Pancreas (tissue), 10 donors: ENCODE data around the gene NECTIN1. TPM values are rescaled to one million over a fixed set of nuclear protein-coding genes. Genes with fewer than 3 reads are reported as not detected.
A peak's percentile ranks its signal among the peaks of the same experiment; 100 is the strongest.

Source experiments
- ATAC-seq, 4 donors: fragments of 200-7000 bp; cut with Tn5 transposase; one replicate each; pipeline versions ENCODE4 v1.8.0 to v1.9.1; 2020; ENCODE audit warnings: mild to moderate bottlenecking in 4 of 4, moderate library complexity in 4 of 4
- DNase-seq, 6 donors: peaks; one replicate each; pipeline ENCODE4 v3.0.0-alpha.2; 2020
- FAIRE-seq: peaks from 2 replicates; lab custom pipeline; 2012; peaks lifted over from hg19 to GRCh38; lab: Jason Lieb, UNC
- H3K27ac ChIP-seq, 4 donors: fragments of 200-600 bp; sonication (generic); 1 replicate in 3 of 4; 2 replicates in 1 of 4; pipeline versions ENCODE4 v1.5.0 to v1.8.0; 2020
- H3K27me3 ChIP-seq, 4 donors: fragments of 200-600 bp; one replicate each; pipeline ENCODE4 v1.8.0; 2021
- H3K36me3 ChIP-seq, 3 donors: fragments of 200-600 bp; sonication (generic) in 1 of 3; one replicate each; pipeline versions ENCODE4 v1.5.0 to v1.8.0; 2020 to 2021
- H3K4me1 ChIP-seq, 3 donors: fragments of 200-600 bp; one replicate each; pipeline ENCODE4 v1.8.0; 2021
- H3K4me3 ChIP-seq, 4 donors: fragments of 200-600 bp; sonication (generic) in 2 of 4; one replicate each; pipeline versions ENCODE4 v1.5.0 to v1.8.0; 2020 to 2021
- H3K9me3 ChIP-seq, 4 donors: fragments of 200-600 bp; one replicate each; pipeline ENCODE4 v1.8.0; 2021
- CTCF ChIP-seq, 4 donors: fragments of 200-600 bp; sonication (generic) in 3 of 4; IDR thresholded peaks; one replicate each; pipeline versions ENCODE4 v1.5.0 to v1.8.0; 2021; ENCODE audit warnings: antibody characterized with exemption in 4 of 4
- WGBS, 2 donors: extraction: QIAGEN DNeasy Blood & Tissue Kit; methylation state at CpG; one replicate each; pipeline ENCODE4 v1.1.7; 2013; 5-methylcytosine and 5-hydroxymethylcytosine counted together
- intact Hi-C, 3 donors: fragments of 100-400 bp; cut with DNase I; formaldehyde crosslinking; loops; one replicate each; pipeline versions ENCODE4 v1.11.1 to v1.14.2; 2022
- polyA plus RNA-seq, 2 donors: library from polyadenylated mRNA; stranded (reverse); fragments of 200-250 nt; gene quantifications; one replicate each; pipeline ENCODE4 v1.2.3, GENCODE V29; 2013
- total RNA-seq, 6 donors: library from RNA; stranded (reverse); fragmentation: NEBNext Ultra II Directional in 4 of 6; extraction: Animal tissue kit (Norgen Biotek cat#: 25700) in 4 of 6; gene quantifications; one replicate each; pipeline versions ENCODE4 v1.2.1 to v1.2.4, GENCODE V29; 2021 to 2023
- donor health status: healthy with polysubstance abuse.
- donor health status: DM: no; HTN: no; CAD: no; lungs with moderate emphysema.
- donor health status: DM: no; HTN: no; CAD: no.
- donor health status: control.
- donor health status: control.
- donor health status: Bipolar disorder and iron deficiency.
- donor health status: DM: yes; HTN: yes; CAD: no.
- donor health status: DM: no; HTN: no; CAD: no.
- donor health status: DM: no; HTN: no; CAD: no.
- donor health status: DM: yes; HTN: yes; CAD: no.

Gene NECTIN1
- total and polyA plus RNA-seq, 8 donors, result 7.9 to 24.7 (median 19.0) TPM

GRCh38 chr11:119723243-119723951 lies 5.6 kb downstream of the NECTIN1 start:
- no peak for FAIRE-seq
- peak in 1 of 6 donors; percentile 31 for DNase-seq
- peaks cover 16 to 22% (median 18%) of the 10 kb centered on the region in 3 donors for H3K4me1 ChIP-seq
- H3K9me3 ChIP-seq, result no peaks in the 10 kb centered on the region
- no peaks in the 10 kb centered on the region for H3K36me3 ChIP-seq
- intact Hi-C loops, result no loop called here
- H3K4me3 ChIP-seq, result no peak overlapping the region
- ATAC-seq, result no peak
- peak overlapping the region in 2 of 4 donors; percentile 55 to 60 for H3K27ac ChIP-seq
- TF ChIP-seq CTCF (IDR thresholded peaks at IDR 0.05), result no peak
- WGBS, 2 donors, result 61 to 64% methylated on average over 6 of the region's 6 CpGs
- no peaks in the 10 kb centered on the region for H3K27me3 ChIP-seq

GRCh38 chr11:119722281-119722794 lies 6.7 kb downstream of the NECTIN1 start:
- peak overlapping the region; percentile 42 to 60 (median 56) for H3K27ac ChIP-seq
- ATAC-seq, result peak; percentile 83 to 90 (median 88)
- intact Hi-C loops, result no loop called here

GRCh38 chr11:119721129-119722120 lies 7.6 kb downstream of the NECTIN1 start:
- peak in 2 of 4 donors; percentile 15 to 22 for TF ChIP-seq CTCF (IDR thresholded peaks at IDR 0.05)
- ATAC-seq (peak; percentile 43 to 60 (median 48)), DNase-seq (peak in 3 of 6 donors; percentile 44 to 70 (median 55)), FAIRE-seq (no peak)
- Histone ChIP-seq H3K9me3 (no peaks in the 10 kb centered on the region), H3K4me1 (peaks cover 15 to 22% (median 16%) of the 10 kb centered on the region in 3 donors), H3K4me3 (no peak overlapping the region), H3K27ac (peak overlapping the region; percentile 38 to 60 (median 48)), H3K36me3 (no peaks in the 10 kb centered on the region), H3K27me3 (no peaks in the 10 kb centered on the region)
- intact Hi-C loops, result no loop called here
- WGBS, 2 donors, result 45 to 48% methylated on average over 13 of the region's 13 CpGs

More at GRCh38 chr11:119722281-119722794, 6.7 kb downstream of the NECTIN1 start:
- H3K9me3 ChIP-seq, result no peaks in the 10 kb centered on the region
- H3K27me3 ChIP-seq, result no peaks in the 10 kb centered on the region
- DNase-seq (peak; percentile 79 to 96 (median 92)), FAIRE-seq (no peak)
- H3K4me3 ChIP-seq, result no peak overlapping the region
- H3K4me1 ChIP-seq, result peaks cover 16 to 22% (median 18%) of the 10 kb centered on the region in 3 donors
- 44 to 45% methylated on average over 10 of the region's 10 CpGs for WGBS, 2 donors
- no peaks in the 10 kb centered on the region for H3K36me3 ChIP-seq
- TF ChIP-seq CTCF (IDR thresholded peaks at IDR 0.05), result no peak

GRCh38 chr11:119720311-119720913 lies 8.6 kb downstream of the NECTIN1 start:
- Histone ChIP-seq H3K27me3 (no peaks in the 10 kb centered on the region), H3K4me3 (no peak overlapping the region), H3K36me3 (no peaks in the 10 kb centered on the region), H3K27ac (peak overlapping the region in 2 of 4 donors; percentile 38 to 60), H3K4me1 (peaks cover 13 to 22% (median 16%) of the 10 kb centered on the region in 3 donors), H3K9me3 (no peaks in the 10 kb centered on the region)
- FAIRE-seq (no peak), DNase-seq (no peak), ATAC-seq (no peak)
- no peak for TF ChIP-seq CTCF (IDR thresholded peaks at IDR 0.05)
- WGBS, 2 donors, result 90 to 91% methylated on average over 18 of the region's 18 CpGs
- intact Hi-C loops, result no loop called here
